H7 (cell line): ENCODE data around the gene ATP6V1B1. TPM values are rescaled to one million over a fixed set of nuclear protein-coding genes. Genes with fewer than 3 reads are reported as not detected.

Experiments used
- DNase-seq: peaks from one replicate; pipeline ENCODE4 v3.0.0; 2012
- H3K27me3 ChIP-seq: 2 replicates; pipeline ENCODE4 v1.6.0; 2011; ENCODE audit warnings: mild to moderate bottlenecking, low read length; ENCODE audit not compliant: control insufficient read depth, insufficient read depth
- H3K36me3 ChIP-seq: replicated peaks from 2 replicates; pipeline ENCODE4 v1.5.1; 2011; ENCODE audit warnings: low read length; ENCODE audit not compliant: control insufficient read depth, insufficient read depth
- H3K4me3 ChIP-seq: 2 replicates; pipeline ENCODE4 v1.5.1; 2011; ENCODE audit warnings: low read depth, mild to moderate bottlenecking, control low read depth, low read length, moderate library complexity; ENCODE audit not compliant: insufficient read depth
- total RNA-seq: library from RNA; depleted of rRNA; stranded (reverse); fragments of >200 nt; shearing (Covaris generic); gene quantifications from 2 replicates; pipeline ENCODE4 v1.2.3, GENCODE V29; 2014

The ATP6V1B1 gene
- total RNA-seq, 1 experiment from 2014 or later = 0.14 TPM

GRCh38 chr2:70928366-70928765 is 7.3 kb upstream of the ATP6V1B1 start:
- Histone ChIP-seq H3K36me3 (no peaks in the 10 kb centered on the region), H3K4me3 (no peak overlapping the region), H3K27me3 (no peaks in the 10 kb centered on the region)
- DNase-seq = no peak

- Histone ChIP-seq H3K36me3 (no peaks in the 10 kb centered on the region), H3K4me3 (no peak overlapping the region), H3K27me3 (no peaks in the 10 kb centered on the region; the same call in 1 of the 2 replicates)
- DNase-seq = no peak
These were observed 5.0 kb upstream of the ATP6V1B1 start for GRCh38 chr2:70930371-70931329.

DNA sequence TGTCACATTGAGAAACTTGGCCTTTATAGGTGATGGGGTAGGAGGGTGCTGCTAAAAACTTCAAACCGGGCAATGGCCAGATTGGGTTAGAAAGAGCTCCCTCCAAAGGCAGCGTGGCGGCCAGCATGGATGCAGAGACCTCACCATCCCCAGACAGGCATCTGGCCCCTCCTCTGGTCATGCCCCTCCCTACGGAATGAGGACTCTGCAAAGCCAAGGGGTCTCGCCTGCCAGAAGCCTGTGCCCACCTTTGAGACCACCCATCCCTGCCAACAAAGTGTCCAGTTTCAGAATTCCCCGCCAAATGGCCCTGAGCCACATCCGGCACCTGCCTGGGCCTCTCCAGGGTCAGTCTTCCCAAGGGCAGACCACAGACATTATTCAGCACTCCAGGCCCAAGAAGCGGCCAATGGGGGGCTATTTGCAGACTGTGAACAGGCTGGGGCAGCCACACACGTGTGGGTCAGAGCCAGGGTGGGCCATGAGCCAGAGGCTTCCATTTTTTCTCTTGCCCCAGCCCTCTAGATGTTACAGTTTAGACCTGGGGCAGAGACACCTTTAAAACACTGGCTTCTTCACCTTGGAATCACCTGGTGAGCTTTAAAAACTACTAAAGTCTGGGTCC is 4.2 kb upstream of the ATP6V1B1 start:
- peak; percentile 72 for DNase-seq
- Histone ChIP-seq H3K36me3 (no peaks in the 10 kb centered on the region), H3K4me3 (no peak overlapping the region), H3K27me3 (no peaks in the 10 kb centered on the region; the same call in none of the 2 replicates)

DNA sequence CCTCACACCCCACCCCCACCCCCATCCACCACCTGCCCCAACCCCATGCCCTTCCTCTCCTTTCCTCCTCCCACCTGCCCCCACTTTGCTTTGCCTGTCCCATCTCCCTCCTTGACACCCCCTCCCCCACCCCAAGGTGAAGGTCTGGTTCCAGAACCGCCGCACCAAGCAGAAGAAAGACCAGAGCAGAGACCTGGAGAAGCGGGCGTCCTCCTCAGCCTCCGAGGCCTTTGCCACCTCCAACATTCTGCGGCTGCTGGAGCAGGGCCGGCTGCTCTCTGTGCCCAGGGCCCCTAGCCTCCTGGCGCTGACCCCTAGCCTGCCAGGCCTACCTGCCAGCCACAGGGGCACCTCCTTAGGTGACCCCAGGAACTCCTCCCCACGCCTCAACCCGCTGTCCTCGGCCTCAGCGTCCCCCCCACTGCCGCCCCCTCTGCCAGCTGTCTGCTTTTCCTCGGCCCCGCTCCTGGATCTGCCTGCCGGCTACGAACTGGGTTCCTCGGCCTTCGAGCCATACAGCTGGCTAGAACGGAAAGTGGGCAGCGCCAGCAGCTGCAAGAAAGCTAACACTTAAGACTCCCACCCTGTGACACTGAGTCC is 3.0 kb upstream of the ATP6V1B1 start:
- no peaks in the 10 kb centered on the region for H3K36me3 ChIP-seq
- no peaks in the 10 kb centered on the region; the same call in none of the 2 replicates for H3K27me3 ChIP-seq
- DNase-seq = no peak

GRCh38 chr2:70934981-70935380 is 719 bp upstream of the ATP6V1B1 start:
- peaks cover 17% of the 10 kb centered on the region for H3K27me3 ChIP-seq
- H3K36me3 ChIP-seq = no peaks in the 10 kb centered on the region
- no peak for DNase-seq
- no peak overlapping the region for H3K4me3 ChIP-seq

More for the DNA sequence above, 3.0 kb upstream of the ATP6V1B1 start:
- no peak overlapping the region for H3K4me3 ChIP-seq

DNA sequence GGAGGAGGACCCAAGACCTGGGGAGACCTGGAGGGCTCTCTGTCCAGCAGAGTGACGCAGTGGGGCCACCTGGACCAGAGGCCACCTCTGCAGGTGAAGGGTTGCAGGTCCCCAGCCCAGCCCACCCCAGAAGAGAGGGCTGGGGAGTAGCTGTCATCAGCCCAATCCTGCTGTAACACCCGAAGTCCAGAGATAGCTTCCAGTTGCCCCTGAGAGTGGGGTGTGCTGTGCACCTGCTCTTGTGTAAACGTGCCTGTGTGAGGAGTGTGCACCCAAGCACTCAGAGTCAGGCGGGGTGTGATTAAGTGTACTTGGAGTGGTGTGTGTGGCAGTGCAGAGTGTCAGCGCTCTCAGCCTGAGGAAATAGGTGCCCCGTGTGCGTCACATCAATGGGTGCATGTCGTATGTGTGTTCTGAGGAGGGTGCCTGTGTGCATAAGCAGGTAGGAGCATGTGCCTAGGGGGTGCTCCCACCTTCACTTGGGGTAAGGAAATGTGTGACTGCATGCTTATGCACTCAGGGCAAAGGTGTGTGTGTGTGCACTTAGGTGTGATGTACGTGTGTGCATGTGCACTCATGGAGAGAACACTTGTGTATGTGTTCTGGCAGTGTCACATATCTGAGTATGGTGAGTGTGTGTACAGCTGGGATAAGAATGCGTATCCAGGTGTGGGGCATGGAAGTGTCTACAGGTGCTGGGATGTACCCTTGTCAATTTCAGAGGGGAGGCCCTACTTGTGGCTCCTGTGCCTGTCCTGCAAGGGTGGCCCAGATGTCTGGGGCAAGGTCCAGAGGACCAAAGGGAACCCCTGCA is 672 bp downstream of the ATP6V1B1 start:
- no peak overlapping the region for H3K4me3 ChIP-seq
- DNase-seq = no peak
- H3K27me3 ChIP-seq = peaks cover 27% of the 10 kb centered on the region
- no peaks in the 10 kb centered on the region for H3K36me3 ChIP-seq

DNA sequence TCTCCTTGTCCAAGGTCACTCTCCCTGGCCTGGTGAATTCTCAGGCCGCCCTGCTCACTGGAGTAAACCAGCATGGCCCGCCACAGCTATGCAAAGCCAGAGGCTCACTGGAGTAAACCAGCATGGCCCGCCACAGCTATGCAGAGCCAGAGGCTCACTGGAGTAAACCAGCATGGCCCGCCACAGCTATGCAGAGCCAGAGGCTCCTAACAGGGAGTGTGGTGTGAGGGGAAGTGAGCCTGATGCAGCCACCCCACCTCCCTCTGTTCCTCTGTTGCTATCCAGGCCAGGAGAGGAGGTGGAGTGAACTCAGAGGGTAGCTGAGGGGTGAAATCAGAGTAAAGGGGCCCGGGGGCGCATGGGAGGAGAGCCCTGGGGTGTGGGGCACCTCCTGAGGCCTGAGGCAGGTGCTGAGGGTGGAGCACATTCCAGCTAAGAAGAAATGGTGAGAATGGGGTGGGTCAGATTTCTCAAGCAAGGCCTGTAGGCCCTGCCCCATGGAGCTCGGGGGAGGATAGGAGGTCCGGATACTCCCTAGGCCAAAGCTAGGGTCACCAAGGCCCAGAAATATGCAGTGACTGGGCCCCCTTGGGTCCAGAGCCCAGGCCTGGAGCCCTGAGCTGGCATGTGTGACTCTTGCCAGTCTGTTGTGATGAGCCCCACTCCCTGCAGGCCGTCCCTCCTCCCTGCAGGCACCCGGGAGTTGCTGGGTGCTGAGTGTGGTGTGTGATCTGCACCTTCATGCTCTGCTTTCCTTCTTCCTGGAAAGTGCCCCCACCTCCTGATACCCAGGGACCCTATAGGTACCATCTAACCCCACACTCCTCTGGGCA is 1.5 kb downstream of the ATP6V1B1 start:
- Histone ChIP-seq H3K4me3 (no peak overlapping the region), H3K36me3 (no peaks in the 10 kb centered on the region), H3K27me3 (peaks cover 33% of the 10 kb centered on the region)
- DNase-seq = peak; percentile 42

DNA sequence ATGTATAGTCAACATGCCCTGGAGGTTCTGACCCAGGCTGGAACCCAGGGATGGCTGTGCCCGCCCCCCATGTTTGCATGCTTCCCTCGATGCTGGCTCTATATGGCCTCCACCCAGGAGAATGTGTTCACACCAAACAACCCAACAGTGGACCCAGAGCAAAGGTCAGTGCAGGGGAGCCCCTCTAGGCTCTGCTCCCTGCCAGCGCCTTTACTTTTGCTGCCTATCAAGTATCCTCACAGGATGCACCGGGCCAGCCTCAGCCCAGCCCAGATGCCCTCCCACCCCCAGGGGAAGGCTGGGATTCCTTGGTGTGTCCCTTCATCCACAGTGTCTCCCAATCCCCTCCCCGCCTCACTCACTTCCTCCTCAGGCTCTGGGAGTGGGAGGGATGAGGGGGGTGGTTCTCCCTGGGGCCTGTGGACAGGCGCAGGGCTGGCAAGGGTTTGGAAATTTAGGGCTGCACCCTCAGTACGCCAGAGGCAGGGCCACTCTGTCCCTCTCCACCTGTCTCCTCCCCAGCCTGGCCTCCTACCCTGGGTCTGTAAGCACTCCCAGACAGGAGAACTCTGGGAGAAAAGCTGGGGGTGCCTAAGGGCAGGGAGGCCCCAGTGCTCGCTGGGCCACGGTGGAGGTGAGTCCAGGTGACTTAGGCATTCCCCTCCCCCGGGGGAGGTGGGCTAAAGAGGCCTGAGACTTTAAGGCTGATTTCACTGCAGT is 2.3 kb downstream of the ATP6V1B1 start:
- DNase-seq = peak; percentile 63
- H3K4me3 ChIP-seq = no peak overlapping the region
- H3K27me3 ChIP-seq = peaks cover 36% of the 10 kb centered on the region
- H3K36me3 ChIP-seq = no peaks in the 10 kb centered on the region

GRCh38 chr2:70938586-70938950 is 2.9 kb downstream of the ATP6V1B1 start:
- H3K4me3 ChIP-seq = peak overlapping the region; percentile 21; the same call in 1 of the 2 replicates
- H3K27me3 ChIP-seq = peaks cover 36% of the 10 kb centered on the region
- no peaks in the 10 kb centered on the region for H3K36me3 ChIP-seq
- DNase-seq = no peak

GRCh38 chr2:70939001-70939838 is 3.5 kb downstream of the ATP6V1B1 start:
- Histone ChIP-seq H3K27me3 (peaks cover 39% of the 10 kb centered on the region), H3K36me3 (no peaks in the 10 kb centered on the region), H3K4me3 (peak overlapping the region; percentile 21; the same call in 1 of the 2 replicates)
- peak; percentile 90 for DNase-seq

DNA sequence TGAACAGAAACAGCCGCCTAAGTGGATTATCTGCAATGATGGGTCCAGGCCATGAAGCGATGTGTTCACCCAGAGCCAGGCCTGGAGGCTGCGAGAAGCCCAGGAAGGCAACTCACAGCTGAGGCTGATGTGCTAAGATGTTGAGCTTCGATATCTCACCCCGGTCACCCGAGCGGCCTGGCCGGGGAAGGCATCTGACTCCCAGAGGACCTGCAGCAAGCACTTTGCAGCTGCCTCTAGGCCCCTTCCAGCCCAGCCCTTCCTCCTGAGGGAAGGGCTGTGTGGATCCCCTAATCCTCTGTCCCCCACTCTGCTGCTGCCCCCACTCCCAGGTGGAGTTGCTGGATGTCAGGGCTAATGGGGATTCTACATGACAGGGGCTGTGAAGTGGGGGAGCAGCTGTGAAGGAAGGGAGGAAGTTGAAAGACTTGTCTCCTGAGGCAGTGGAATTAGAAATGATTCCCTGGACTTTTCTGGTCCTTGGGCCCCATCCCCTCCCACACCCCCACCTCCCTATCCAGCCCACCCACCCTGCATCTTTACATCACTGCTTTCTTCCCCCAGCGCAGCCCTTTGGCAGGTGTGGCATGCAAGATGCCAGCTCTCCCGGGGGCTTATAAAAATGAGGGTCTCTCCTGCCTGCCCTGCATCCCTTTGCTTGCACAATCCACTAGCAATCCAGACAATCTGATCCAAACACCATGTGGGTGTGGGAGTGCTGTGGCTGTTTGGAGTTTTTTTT is 4.3 kb downstream of the ATP6V1B1 start:
- Histone ChIP-seq H3K4me3 (no peak overlapping the region), H3K36me3 (no peaks in the 10 kb centered on the region), H3K27me3 (peaks cover 39% of the 10 kb centered on the region)
- peak; percentile 42 for DNase-seq

- H3K4me3 ChIP-seq = no peak overlapping the region
- peaks cover 43% of the 10 kb centered on the region for H3K27me3 ChIP-seq
- no peaks in the 10 kb centered on the region for H3K36me3 ChIP-seq
- peak; percentile 28 for DNase-seq
These were observed 5.5 kb downstream of the ATP6V1B1 start for GRCh38 chr2:70941186-70941585.
